ENCODE data around the gene FOXP1.

DNA sequence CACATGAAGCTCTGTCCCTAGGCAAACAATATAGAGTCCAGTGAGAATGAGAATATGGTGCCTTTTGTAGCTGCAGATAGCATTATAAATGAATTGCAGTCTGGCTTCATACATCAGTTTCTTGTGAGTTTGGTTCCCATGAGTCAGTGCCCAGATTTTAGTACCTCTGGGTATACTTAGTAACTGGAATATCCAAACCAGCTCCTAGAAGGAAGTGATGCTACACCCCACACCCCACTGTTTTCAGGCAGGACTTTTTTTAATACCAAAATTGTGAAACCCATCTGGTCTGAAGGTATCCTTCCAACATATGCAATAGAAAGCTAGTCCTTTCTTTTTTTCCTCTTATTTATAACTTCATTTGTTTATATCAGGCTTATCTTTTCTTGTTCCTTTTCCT lies 42.1 kb upstream of the FOXP1 start:
- TF ChIP-seq, protein P1, sequence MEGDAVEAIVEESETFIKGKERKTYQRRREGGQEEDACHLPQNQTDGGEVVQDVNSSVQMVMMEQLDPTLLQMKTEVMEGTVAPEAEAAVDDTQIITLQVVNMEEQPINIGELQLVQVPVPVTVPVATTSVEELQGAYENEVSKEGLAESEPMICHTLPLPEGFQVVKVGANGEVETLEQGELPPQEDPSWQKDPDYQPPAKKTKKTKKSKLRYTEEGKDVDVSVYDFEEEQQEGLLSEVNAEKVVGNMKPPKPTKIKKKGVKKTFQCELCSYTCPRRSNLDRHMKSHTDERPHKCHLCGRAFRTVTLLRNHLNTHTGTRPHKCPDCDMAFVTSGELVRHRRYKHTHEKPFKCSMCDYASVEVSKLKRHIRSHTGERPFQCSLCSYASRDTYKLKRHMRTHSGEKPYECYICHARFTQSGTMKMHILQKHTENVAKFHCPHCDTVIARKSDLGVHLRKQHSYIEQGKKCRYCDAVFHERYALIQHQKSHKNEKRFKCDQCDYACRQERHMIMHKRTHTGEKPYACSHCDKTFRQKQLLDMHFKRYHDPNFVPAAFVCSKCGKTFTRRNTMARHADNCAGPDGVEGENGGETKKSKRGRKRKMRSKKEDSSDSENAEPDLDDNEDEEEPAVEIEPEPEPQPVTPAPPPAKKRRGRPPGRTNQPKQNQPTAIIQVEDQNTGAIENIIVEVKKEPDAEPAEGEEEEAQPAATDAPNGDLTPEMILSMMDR (IDR thresholded peaks at IDR 0.05) = no peak
- TF ChIP-seq POLR2AphosphoS5 (IDR thresholded peaks at IDR 0.05; ENCODE audit: low read depth, low read length) (no peak), SIN3A (IDR thresholded peaks at IDR 0.05; ENCODE audit: borderline replicate concordance, insufficient read depth, low read depth, low read length) (no peak)

All from Panc1 (cell line).